Measurements from ENCODE around the gene FAF2. TPM values are rescaled to one million over a fixed set of nuclear protein-coding genes. Genes with fewer than 3 reads are reported as not detected.

The FAF2 gene
- total and polyA plus RNA-seq, 11 donors, result 6.6 to 20.8 (median 13.6) TPM

DNA sequence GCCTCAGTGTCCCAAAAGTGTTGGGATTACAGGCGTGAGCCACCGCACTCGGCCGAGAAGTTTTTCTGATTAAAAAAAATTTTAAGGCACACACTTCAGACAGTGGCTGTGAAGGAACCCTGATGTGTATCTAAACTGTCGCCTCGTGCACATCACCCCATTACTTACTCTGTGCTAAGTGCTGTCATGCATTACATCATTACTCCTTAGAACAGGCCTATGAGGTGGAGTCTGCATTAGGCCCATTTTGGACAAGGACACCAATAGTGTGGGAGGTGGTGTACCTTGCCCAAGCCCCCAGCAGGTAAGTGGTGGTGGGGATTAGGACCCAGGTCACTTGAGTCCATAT lies 97.2 kb downstream of the FAF2 start:
- intact Hi-C loops (cut with DNase I), result loop anchor here in 2 of 10 donors (10.0 kb wide), 2 partner anchors 101 to 131 kb away; partner anchors contain the start of genes CLTB (in 2 of the 2) and FAF2 (in 1 of the 2)
- no peaks in the 10 kb centered on the region for H3K9me3 ChIP-seq
- no peaks in the 10 kb centered on the region for H3K36me3 ChIP-seq
- WGBS, 4 donors, result 94 to 100% (median 95%) methylated on average over 5 to 6 of the region's 6 CpGs
- peaks cover 0 to 50% (median 19%) of the 10 kb centered on the region in 12 donors for H3K4me1 ChIP-seq
- H3K27me3 ChIP-seq, result peaks cover 0 to 6% (median 0%) of the 10 kb centered on the region in 9 donors
- no peak for ATAC-seq
- no peak overlapping the region for H3K4me3 ChIP-seq
- no peak for TF ChIP-seq POLR2A (IDR thresholded peaks at IDR 0.05)
- TF ChIP-seq, protein P1, sequence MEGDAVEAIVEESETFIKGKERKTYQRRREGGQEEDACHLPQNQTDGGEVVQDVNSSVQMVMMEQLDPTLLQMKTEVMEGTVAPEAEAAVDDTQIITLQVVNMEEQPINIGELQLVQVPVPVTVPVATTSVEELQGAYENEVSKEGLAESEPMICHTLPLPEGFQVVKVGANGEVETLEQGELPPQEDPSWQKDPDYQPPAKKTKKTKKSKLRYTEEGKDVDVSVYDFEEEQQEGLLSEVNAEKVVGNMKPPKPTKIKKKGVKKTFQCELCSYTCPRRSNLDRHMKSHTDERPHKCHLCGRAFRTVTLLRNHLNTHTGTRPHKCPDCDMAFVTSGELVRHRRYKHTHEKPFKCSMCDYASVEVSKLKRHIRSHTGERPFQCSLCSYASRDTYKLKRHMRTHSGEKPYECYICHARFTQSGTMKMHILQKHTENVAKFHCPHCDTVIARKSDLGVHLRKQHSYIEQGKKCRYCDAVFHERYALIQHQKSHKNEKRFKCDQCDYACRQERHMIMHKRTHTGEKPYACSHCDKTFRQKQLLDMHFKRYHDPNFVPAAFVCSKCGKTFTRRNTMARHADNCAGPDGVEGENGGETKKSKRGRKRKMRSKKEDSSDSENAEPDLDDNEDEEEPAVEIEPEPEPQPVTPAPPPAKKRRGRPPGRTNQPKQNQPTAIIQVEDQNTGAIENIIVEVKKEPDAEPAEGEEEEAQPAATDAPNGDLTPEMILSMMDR (IDR thresholded peaks at IDR 0.05), result no peak
- DNase-seq, result no peak
- no peak overlapping the region for H3K27ac ChIP-seq

DNA sequence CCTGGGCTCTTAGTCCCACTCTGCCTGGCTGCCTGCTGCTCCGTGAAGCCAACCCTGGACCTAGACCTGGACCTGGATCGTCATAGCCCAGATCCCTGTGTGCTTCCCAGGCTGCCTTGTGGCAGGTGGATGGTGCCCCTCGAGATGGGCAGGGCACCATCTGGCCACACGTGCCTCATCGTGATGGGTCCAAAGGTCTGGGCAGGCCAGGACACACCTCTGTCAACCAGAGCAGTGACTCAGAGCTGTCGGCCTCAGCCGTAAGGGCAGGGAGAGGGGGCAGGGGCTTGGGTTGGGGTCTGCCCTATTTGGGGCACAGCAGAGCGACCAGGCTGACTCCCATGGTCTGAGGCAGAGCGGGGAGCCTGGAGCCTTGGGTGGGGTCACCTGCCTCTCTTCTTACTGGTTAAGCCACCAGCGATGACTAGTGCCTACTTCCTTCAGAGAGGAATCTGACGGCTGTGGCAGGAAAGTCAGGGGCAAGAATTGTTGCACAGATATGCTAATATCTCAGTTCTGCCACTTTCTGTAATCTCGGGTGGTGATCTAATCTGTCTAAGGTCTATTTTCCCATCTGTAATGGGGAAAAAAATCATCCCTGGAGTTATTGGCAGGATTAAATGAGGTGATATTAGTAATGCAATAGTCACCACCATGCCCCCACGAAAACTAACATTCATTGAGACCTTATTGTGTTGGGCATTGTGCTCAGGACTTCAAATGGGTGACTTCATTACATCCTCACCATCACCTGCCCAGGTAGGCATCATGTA lies 97.7 kb downstream of the FAF2 start:
- Histone ChIP-seq H3K4me3 (no peak overlapping the region), H3K27ac (no peak overlapping the region), H3K36me3 (no peaks in the 10 kb centered on the region), H3K4me1 (peaks cover 0 to 50% (median 19%) of the 10 kb centered on the region in 12 donors), H3K9me3 (no peaks in the 10 kb centered on the region), H3K27me3 (peaks cover 0 to 6% (median 0%) of the 10 kb centered on the region in 9 donors)
- DNase-seq, result no peak
- no peak for ATAC-seq
- intact Hi-C loops (cut with DNase I), result loop anchor here in 2 of 10 donors (10.0 kb wide), 2 partner anchors 101 to 131 kb away; partner anchors contain the start of genes CLTB (in 2 of the 2) and FAF2 (in 1 of the 2)
- no peak for TF ChIP-seq POLR2A (IDR thresholded peaks at IDR 0.05)
- TF ChIP-seq, protein P1 (IDR thresholded peaks at IDR 0.05), result no peak
- 85 to 95% (median 86%) methylated on average over 10 to 13 of the region's 13 CpGs for WGBS, 4 donors

DNA sequence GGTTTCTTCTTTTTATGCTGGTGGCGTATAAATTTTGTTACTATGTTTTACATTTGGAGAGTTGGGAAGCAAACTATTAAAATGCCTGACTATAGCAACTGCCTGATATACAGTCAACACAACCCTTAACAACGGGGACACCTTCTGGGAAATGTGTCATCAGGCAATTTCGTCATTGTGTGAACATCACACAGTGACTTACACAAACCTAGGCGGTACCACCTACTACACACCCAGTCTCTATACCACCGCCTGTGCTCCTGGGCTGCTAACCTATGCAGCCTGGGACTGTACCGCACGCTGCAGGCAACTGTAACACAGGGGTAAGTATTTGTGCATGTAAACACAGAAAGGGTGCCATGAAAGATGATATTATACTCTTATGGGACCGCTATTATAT lies 99.6 kb downstream of the FAF2 start:
- TF ChIP-seq, protein P1 (IDR thresholded peaks at IDR 0.05), result no peak
- TF ChIP-seq POLR2A (IDR thresholded peaks at IDR 0.05), result no peak
- peaks cover 0 to 23% (median 2%) of the 10 kb centered on the region in 9 donors for H3K27me3 ChIP-seq
- no peak for DNase-seq
- intact Hi-C loops (cut with DNase I), result loop anchor here in 2 of 10 donors (10.0 kb wide), 2 partner anchors 103 to 133 kb away; partner anchors contain the start of genes CLTB (in 2 of the 2) and FAF2 (in 1 of the 2)
- peaks cover 0 to 32% (median 5%) of the 10 kb centered on the region in 12 donors for H3K4me1 ChIP-seq
- 74 to 78% (median 77%) methylated on average over 8 of the region's 8 CpGs for WGBS, 4 donors
- no peaks in the 10 kb centered on the region for H3K9me3 ChIP-seq
- H3K36me3 ChIP-seq, result no peaks in the 10 kb centered on the region
- no peak overlapping the region for H3K27ac ChIP-seq
- H3K4me3 ChIP-seq, result no peak overlapping the region
- no peak for ATAC-seq

DNA sequence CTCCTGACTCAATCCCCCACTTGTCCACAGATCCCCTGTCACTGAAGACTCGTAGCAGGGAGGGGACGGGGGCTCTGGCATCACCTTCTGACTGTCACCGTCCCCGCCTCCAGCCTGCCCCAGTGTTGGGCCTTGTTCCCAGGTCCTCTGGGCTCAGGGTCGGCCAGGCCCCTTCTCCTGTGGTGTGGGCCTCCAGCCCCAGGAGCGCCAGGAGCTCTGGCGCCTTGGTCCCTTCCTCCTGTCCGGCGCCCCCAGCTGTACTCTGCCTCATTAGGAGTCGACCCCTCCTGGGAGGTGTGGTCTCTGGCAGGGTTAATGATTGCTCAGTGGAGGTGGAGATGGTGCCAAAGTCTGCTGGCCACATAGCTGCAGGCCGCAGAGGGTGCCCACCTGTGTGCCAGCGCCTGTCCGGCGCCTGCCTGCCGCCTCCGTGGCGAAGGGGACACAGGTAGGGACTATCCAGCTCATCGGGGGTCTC lies 100.8 kb downstream of the FAF2 start, which contains the start of gene CDHR2:
TSS of gene CDHR2 (plus strand) at position 376 of the 478 bp plus-strand sequence. CDS start 16,011 bp downstream, outside the sequence.
- Histone ChIP-seq H3K4me1 (peaks cover 0 to 25% (median 1%) of the 10 kb centered on the region in 12 donors), H3K4me3 (no peak within 1 kb of the TSS), H3K9me3 (no peaks in the 10 kb centered on the region), H3K27ac (no peak within 1 kb of the TSS), H3K36me3 (no peaks in the 10 kb centered on the region), H3K27me3 (peaks cover 0 to 32% (median 2%) of the 10 kb centered on the region in 9 donors)
- DNase-seq (no peak), ATAC-seq (no peak)
- TF ChIP-seq POLR2A (IDR thresholded peaks at IDR 0.05), result no peak
- TF ChIP-seq, protein P1 (IDR thresholded peaks at IDR 0.05), result no peak
- intact Hi-C loops (cut with DNase I), result loop anchor here in 2 of 10 donors (10.0 kb wide), 2 partner anchors 104 to 134 kb away; partner anchors contain the start of genes CLTB (in 2 of the 2) and FAF2 (in 1 of the 2)
- WGBS, 4 donors, result 74 to 81% (median 75%) methylated on average over 9 to 18 of the region's 18 CpGs
